Amygdala (tissue), 56 donors: ENCODE data around the gene TMEM50B.
"Not testable (repeated sequence)": the region's sequence is repeated elsewhere in the genome, so short reads cannot be mapped to it uniquely, and the experiment has no call there.

ENCODE experiments used
- DNase-seq, 56 donors: peaks; one replicate each; lab custom pipeline; 2025; lab: John Stamatoyannopoulos, UW

Gene TMEM50B

DNA sequence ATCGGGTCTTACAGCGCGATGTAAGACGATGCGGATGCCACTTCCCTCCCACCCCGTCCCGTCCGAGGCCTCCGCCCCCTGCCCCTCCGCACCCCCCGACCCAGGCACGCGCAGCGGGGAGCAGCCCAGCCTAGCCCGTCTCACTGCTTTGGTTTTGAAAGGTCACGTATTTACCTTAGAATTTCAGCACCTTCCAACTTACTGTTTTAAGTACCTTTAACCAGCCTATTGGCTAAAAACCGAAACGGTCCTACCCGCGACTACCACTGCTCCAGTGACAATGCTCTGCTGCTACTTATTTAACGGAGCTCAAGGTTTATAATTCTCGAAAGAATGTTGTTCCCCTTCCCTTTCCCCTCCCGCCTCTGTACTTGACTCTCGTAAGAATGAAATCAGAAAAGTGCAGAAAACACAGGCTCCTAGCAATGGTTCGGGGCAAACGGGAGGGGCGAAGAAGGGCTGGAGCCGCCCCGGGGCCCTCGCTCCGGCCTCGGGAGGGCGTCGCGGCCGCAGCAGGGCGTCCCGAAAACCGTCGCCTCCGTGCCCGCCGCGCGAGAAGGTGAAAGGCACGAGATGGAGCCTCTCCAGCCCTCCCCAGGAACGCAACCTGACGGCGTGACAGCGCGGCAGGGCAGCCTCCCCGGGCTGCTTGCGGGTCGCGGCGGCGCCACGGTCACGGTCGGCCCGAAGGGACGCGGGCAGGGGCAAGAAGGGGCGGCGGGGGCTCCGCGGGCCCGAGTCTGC lies 667 bp downstream of the TMEM50B start:
- DNase-seq = peak in 16 of 56 donors; percentile 2 to 55 (median 25)

DNA sequence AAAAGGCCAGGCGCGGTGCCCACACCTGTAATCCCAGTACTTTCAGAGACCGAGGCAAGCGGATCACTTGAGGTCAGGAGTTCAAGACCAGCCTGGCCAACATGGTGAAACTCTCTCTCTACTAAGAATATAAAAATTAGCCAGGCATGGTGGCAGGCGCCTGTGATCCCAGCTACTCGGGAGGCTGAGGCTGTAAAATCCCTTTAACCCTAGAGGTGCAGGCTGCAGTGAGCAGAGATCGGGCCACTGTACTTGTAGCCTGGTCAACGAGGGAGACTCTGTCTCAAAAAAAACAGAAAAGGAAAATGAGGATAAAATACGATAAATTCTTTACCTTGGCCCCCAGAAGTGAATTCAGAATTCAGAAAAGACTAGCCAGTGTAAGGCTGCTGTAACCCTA lies 1.6 kb downstream of the TMEM50B start:
- no peak for DNase-seq

DNA sequence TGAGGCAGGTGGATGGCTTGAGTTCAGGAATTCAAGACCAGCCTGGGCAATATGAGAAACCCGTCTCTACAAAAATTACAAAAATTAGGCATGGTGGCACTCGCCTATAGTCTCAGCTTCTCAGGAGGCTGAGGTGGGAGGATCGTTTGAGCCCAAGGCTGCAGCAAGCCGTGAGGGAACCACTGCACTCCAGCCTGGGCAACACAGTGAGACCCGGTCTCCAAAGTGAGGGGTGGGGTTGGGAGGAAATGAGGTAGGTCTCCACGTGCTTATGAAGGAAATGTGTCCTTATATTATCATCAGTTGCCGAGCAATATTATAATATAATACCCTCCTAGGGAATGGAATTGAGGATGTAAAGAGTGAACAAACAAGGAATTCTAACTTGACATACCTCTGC lies 2.7 kb downstream of the TMEM50B start:
- DNase-seq = no peak

DNA sequence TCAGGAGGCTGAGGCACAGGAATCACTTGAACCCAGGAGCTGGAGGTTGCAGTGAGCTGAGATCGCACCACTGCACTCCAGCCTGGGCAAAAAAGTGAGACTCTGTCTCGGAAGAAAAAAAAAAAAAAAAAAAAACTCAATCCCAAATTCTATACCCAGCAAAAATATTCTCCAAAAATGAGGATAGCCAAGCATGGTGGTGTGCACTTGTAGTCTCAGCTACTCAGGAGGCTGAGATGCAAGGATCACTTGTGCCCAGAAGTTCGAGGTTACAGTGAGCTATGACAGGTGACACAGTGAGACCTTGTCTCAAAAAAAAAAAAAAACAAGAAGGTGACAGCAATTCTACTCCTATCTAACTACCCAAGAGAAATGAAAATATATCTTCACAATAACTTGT lies 6.4 kb downstream of the TMEM50B start:
- DNase-seq = no peak

DNA sequence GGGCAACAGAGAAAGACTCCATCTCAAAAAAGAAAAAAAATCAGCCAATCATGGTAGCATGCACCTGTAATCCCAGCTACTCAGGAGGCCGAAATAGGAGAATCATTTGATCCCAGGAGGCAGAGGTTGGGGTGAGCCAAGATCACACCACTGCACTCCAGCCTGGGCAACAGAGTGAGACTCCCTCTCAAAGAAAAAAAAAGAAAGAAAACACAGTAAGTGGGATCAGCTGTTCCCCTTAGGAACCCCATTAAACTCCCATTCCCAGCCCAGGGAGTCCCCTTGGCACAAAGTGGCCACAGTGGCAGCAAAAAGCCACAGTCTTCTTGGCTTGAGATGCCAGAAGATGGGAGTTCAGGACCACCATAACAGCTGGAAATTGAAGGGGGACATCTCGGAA lies 9.1 kb downstream of the TMEM50B start:
- no peak for DNase-seq

DNA sequence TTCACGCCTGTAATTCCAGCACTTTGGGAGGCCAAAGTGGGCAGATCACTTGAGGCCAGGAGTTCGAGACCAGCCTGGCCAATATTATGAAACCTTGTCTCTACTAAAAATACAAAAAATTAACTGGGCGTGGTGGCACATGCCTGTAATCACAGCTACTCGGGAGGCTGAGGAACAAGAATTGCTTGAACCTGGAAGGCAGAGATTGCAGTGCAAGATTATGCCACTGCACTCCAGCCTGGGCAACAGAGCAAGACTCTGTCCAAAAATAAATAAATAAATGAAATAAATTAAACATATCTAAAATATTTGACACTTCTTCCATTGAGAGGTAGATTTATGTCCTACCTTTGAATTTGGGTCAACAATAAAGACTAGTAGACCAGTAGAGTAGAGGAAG lies 10.6 kb downstream of the TMEM50B start:
- not testable (repeated sequence) for DNase-seq

DNA sequence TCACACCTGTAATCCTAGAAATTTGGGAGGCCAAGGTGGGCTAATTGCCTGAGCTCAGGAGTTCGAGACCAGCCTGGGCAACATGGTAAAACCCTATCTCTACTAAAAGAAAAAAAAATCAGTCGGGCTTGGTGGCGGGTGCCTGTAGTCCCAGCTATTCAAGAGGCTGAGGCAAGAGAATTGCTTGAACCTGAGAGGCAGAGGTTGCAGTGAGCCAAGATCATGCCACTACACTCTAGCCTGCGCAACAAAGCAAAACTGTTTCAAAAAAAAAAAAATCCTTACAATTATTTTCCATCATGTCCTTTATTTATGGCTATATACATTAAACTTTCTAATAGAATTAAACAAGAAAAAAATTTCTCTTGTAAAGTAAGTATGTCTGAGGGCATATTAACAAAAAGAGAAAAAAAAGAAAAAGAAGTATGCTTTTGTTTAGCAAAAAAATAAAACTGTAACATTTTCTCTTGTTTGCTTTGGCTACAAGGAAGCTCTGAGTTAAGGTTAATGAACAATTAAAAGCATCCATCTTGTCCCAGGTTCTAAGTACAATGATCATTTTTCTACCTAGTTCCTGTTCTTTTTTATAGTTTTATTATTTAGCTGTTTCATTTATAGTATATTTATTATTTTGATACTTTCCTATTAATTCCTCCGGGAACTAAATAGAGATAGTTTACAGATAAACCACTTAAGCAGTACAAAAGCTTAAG lies 18.1 kb downstream of the TMEM50B start:
- DNase-seq = no peak

DNA sequence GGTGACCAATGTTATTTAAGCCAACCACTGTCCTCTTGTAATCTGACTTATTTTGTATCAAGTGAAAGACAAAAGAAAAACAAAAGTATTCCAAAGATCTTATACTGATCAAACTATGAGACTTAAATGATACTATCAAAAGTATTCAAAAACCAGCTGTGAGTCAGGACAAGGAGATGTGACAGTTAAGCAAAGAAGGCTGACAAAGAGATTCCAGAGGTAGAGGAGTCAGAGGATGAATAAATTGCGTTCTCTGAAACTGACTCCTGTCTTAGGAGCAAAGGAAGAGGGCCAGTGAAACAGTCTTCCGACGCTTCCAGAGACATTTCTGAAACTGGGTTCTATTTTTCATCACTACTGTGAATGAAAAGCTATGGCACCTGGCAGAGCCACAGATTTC lies 20.9 kb downstream of the TMEM50B start:
- no peak for DNase-seq

DNA sequence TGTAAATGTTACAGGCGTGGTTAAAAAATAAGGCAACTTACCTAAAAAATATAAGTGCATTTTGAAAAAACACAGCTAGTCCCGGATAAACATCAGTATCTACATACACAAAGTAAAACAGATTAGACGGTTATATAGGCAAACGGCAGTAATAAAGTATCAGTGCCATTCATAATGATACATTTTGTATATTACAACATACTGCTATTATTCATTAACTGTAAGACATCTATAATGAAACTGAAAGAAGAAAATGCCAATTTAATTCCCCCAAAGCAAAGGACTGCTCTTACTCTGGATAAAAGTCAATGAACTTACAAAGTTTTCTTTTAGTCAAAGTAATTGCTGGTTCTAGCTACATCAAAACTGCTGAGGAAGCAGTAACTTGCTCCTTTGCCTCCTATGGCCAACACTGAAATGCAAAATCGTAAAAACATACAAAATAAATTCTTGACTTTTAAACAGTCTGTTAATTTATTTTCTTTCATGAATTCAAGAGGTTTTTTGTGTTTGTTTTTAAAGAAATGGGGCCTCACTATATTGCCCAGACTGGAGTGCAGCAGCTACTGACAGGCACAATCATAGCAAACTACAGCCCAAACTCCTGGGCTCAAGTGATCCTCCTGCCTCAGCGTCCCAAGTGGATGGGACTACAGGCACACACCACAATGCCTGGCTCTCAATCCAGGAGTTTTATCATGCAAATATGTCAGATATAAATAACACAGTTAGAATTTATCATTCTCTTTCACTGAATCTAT lies 23.9 kb downstream of the TMEM50B start:
- no peak for DNase-seq

DNA sequence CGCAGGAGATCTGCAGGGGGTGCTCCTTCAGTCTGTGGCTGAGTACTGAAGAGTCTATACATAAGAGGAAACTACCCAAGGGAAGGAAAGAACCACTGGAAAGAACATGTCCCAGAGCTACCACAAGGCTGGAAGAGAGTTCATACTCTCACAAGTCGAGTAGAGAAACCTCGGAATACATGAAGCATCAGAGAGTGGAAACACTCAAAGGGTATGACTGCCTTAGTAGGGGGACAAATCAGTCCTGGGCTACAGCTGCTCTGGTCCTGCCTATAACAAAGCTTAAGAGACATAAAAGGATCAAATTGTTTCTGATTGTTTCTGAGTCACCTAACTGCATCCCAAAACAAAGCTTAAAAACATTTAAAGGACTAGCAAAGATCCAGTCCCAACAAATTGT lies 27.4 kb downstream of the TMEM50B start:
- DNase-seq = no peak

DNA sequence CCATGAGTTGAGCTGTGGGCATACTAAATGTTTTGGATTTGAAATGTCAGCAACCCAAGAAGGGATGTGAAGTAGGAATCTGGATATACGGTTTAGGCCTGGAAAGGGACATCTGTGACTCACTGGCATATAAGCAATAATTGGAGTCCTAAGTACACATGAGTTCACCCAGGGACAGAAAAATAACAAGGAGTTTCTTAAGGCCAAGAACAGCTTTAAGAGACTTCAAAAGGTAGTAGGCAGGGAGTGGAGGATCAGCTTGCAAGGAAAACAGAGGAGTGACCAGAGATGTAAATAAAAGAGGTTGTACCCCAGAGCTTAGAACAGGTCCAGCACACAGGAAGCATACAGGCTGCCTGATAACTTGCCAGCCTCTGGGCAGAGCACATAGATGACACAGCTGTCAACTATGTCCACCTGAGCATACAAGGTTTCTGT lies 28.1 kb downstream of the TMEM50B start:
- DNase-seq = no peak

DNA sequence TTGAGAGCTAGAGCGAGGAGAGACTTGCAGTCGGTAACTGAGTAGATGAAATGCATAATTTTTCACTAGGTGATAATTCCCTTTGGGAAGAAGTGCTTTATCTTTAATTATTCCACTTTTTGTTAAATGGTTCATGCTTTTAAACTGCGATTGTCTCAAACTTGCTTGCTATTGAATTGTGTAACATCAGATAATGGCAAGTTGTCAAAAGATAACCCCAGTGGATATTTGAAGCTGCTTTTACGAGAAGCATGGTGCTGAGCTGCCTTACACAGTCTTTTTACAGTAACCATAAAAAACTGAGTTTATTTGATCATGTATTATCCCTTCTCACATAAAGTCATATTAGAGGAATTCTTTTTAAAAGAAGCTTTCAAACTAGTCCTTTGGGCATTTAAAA lies 30.2 kb downstream of the TMEM50B start:
- DNase-seq = no peak

DNA sequence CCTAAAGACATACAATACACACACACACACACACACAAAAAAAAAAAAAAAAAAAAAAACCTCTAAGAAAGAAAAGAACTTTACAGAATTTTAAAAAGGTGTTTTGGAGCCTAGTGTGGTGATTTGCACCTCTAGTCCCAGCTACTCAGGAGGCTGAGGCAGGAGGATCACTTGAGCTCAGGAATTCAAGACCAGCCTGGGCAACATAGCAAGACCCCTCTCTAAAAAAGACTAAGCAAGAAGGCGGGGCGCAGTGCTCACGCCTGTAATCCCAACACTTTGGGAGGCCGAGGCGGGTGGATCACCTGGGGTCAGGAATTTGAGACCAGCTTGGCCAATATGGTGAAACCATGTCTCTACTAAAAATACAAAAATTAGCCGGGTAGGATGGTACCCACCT lies 33.2 kb downstream of the TMEM50B start:
- not testable (repeated sequence) for DNase-seq

DNA sequence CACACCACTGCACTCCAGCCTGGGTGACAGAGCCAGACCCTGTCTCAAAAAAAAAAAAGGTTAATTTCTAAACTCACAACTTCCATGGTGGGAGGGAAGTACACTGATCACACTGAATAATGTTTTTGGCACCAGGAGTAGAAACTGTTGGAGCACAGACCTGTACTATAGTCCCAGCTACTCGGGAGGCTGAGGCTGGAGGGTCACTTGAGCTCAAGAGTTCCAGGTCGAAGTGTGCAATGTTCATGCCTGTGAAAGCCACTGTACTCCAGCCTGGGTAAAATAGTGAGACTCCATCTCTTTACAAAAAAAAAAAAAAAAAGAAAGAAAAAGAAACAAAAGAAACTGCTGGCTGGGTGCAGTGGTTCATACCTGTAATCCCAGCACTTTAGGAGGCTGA lies 35.3 kb downstream of the TMEM50B start:
- DNase-seq = no peak

DNA sequence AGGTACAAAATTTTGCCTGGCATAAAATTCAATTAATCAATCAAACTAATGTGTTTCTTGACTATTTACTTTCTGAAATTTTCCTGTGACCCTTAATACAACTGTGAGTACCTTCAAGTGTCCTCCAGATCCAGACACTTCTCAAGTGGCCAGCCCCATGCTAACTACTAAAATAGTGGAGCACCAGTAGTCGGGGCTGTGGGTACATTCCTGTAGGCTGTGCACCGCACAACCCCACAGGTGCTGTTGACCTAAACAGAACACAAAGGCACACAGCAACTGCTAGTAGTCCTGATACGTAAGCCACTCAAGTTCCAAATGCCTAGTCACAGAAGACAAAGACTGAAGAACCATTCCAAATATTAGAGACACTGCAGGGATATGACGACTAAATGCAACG lies 36.6 kb downstream of the TMEM50B start:
- DNase-seq = no peak

DNA sequence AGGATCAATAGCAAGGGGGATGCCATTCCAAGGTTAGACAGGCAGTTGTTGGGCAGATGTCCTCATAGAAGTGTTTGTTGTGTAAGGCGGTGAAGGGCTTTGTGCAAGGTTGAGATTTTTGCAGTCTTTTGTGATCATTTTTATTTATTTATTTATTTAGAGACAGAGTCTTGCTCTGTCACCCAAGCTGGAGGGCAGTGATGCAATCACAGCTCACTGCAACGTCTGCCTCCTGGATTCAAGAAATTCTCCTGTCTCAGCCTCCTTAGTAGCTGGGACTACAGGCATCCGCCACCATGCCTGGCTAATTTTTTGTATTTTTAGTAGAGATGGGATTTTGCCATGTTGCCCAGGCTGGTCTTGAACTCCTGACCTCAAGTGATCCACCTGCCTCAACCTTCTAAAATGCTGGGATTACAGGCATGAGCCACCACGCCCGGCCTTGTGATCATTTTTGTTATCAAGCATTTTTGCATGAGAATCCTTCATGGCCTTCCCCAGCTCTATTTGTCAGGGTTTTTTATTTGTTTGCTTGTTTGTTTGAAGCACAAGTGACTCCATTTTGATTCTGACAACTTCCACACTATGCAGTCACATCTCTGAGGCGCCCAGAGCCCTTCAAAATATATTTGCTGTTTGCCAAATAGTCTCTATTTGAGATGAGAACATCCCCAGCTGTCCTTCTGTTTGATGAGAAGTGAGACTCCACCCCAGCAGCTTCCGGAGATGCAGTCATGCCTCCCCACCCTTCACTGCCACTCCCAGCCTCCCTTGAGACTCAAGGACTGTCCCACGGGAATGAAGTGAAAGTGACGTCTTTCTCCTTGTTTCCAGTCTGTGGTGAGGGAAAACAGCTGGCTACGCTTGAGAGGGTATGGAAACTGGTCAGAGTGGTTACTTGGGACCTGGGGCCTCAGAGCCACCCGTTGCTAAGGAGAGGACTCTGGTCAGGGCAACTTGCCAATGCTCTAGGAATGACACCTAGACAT lies 38.0 kb downstream of the TMEM50B start:
- DNase-seq = peak in 1 of 56 donors; percentile 9

DNA sequence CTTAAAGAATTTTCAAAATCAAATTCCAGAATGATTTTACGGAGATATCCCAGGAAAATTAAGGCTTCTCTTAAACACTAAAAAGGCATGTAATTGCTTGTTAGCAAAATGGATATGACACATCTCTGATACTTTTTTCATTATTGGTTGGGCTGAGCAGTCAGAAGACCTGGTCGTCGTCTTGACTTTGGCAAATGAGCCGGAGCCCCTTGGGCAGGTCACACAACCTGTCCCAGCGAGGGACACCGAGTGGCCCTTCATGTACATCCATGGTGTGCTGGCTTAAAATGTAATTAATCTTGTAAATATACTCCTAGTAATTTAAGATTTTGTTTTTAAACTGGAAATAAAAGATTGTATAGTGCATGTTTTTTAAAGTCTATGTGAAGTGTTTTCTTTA lies 42.6 kb downstream of the TMEM50B start:
- no peak for DNase-seq

DNA sequence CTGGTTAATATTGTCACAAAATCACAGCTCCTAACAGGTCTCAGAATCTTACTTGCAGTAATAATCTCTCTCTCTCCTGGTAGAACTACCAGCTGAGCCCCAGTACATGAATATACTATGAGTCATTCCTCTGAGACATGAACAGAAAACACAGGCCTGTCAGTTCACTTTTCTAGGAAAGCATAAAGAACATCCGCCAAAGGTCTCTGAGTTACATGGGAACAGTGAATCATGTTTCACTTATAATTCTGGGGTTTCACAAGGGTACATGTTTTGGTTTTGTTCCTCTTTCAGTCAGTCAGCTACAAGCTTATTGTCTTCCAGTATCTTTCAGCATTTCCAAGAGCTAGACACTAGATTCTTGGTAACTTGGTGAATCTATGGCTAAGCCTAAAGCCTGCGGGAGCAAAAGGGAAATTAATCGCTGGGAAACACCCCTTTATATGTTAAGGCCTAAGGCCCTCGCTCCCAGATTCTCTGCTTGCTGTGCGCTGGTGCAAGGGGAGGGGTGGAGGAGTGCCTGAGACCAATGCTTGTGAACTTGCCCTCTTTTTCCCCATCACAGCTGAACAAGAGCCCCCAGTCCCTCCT lies 44.9 kb downstream of the TMEM50B start:
- peak in 1 of 56 donors; percentile 12 for DNase-seq

DNA sequence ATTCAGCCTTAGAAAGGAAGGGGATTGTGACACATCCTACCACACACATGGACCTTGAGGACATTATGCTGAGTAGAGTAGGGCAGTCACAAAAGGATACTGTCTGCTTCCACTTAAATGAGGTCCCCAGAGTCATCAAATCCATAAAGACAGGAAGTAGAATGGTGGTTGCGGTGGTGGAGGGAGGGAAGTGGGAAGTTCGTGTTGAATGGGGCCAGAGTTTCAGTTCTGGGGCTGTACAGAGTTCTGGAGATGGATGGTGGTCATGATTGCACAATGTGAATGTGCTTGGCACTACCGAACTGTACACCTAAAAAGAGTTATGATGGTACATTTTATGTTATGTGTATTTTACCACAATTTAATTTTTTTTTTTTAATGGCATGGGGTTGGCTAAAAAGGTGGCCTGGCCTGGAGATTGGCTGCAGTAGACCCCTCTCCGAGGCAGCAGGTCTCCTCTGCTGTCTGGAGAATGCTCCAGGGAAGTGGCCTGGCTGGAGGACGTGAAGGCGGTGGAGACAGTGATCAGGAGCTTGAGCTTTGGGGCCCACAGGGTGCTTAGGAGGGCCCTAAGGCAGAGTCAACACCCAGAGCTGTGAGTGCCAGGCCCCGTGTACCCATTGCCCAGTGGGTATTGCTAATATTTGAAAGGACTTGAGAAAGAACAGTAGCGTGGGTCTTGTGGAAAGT lies 46.2 kb downstream of the TMEM50B start:
- peak in 6 of 56 donors; percentile 3 to 48 (median 9) for DNase-seq
